Measurements from ENCODE around the gene RASSF5. TPM values are rescaled to one million over a fixed set of nuclear protein-coding genes. Genes with fewer than 3 reads are reported as not detected.

RASSF5 gene
- polyA plus RNA-seq, 4 donors = 4.6 to 6.6 (median 4.9) TPM

- no peak for DNase-seq (ENCODE audit: low read depth in 4 of 4, low spot score in 2 of 4)
Observed at GRCh38 chr1:206560007-206560716, 52.8 kb downstream of the RASSF5 start.

GRCh38 chr1:206563367-206564207, 56.3 kb downstream of the RASSF5 start:
- no peak for DNase-seq (ENCODE audit: low read depth in 4 of 4, low spot score in 2 of 4)

- no peak for DNase-seq (ENCODE audit: low read depth in 4 of 4, low spot score in 2 of 4)
Observed at GRCh38 chr1:206565995-206566394, 58.7 kb downstream of the RASSF5 start.

GRCh38 chr1:206566999-206567398, 59.7 kb downstream of the RASSF5 start:
- no peak for DNase-seq (ENCODE audit: low read depth in 4 of 4, low spot score in 2 of 4)

GRCh38 chr1:206568256-206568655, 60.9 kb downstream of the RASSF5 start:
- no peak for DNase-seq (ENCODE audit: low read depth in 4 of 4, low spot score in 2 of 4)

- DNase-seq (ENCODE audit: low read depth in 4 of 4, low spot score in 2 of 4) = no peak
Observed at GRCh38 chr1:206568779-206569352, 61.5 kb downstream of the RASSF5 start.

- DNase-seq (ENCODE audit: low read depth in 4 of 4, low spot score in 2 of 4) = no peak
Observed at GRCh38 chr1:206569556-206569955, 62.2 kb downstream of the RASSF5 start.

GRCh38 chr1:206570529-206570928, 63.2 kb downstream of the RASSF5 start:
- no peak for DNase-seq (ENCODE audit: low read depth in 4 of 4, low spot score in 2 of 4)

GRCh38 chr1:206572835-206573234, 65.5 kb downstream of the RASSF5 start:
- DNase-seq (ENCODE audit: low read depth in 4 of 4, low spot score in 2 of 4) = no peak

- DNase-seq (ENCODE audit: low read depth in 4 of 4, low spot score in 2 of 4) = no peak
Observed at GRCh38 chr1:206573319-206573718, 66.0 kb downstream of the RASSF5 start.

GRCh38 chr1:206573762-206574161, 66.4 kb downstream of the RASSF5 start:
- no peak for DNase-seq (ENCODE audit: low read depth in 4 of 4, low spot score in 2 of 4)

GRCh38 chr1:206575165-206575893, 68.0 kb downstream of the RASSF5 start:
- DNase-seq (ENCODE audit: low read depth in 4 of 4, low spot score in 2 of 4) = no peak

GRCh38 chr1:206575894-206576737, 68.8 kb downstream of the RASSF5 start:
- DNase-seq (ENCODE audit: low read depth in 4 of 4, low spot score in 2 of 4) = no peak

GRCh38 chr1:206577626-206578025, 70.3 kb downstream of the RASSF5 start:
- DNase-seq (ENCODE audit: low read depth in 4 of 4, low spot score in 2 of 4) = no peak

- no peak for DNase-seq (ENCODE audit: low read depth in 4 of 4, low spot score in 2 of 4)
Observed at GRCh38 chr1:206578068-206578977, 71.0 kb downstream of the RASSF5 start.

GRCh38 chr1:206578978-206579374, 71.6 kb downstream of the RASSF5 start:
- DNase-seq (ENCODE audit: low read depth in 4 of 4, low spot score in 2 of 4) = no peak

- DNase-seq (ENCODE audit: low read depth in 4 of 4, low spot score in 2 of 4) = no peak
Observed at GRCh38 chr1:206579747-206580437, 72.6 kb downstream of the RASSF5 start.

- DNase-seq (ENCODE audit: low read depth in 4 of 4, low spot score in 2 of 4) = no peak
Observed at GRCh38 chr1:206580438-206581113, 73.2 kb downstream of the RASSF5 start.

All from left renal cortex interstitium (tissue), 4 donors.